AG04449 (cell line): ENCODE measurements around the gene COX19.

Experiments used
- CTCF ChIA-PET: fragments of 350-600 bp; formaldehyde crosslinking; extraction: SDS; loops from one replicate; lab custom pipeline; 2021; ENCODE audit warnings: antibody characterized with exemption; lab: Yijun Ruan, JAX
- POLR2A ChIA-PET: fragments of 400-600, 350-600 bp; formaldehyde crosslinking; extraction: SDS; loops from one replicate; lab custom pipeline; 2020; ENCODE audit warnings: antibody characterized with exemption, inconsistent platforms; lab: Yijun Ruan, JAX
- DNase-seq: peaks from one replicate; pipeline ENCODE4 v3.0.0-alpha.2; 2010; ENCODE audit warnings: low read depth, low spot score
- H3K4me3 ChIP-seq: 2 replicates; pipeline ENCODE4 v1.5.1; 2011; ENCODE audit warnings: low read depth, mild to moderate bottlenecking, control low read depth, low read length
- CTCF ChIP-seq: IDR thresholded peaks from one replicate; pipeline ENCODE4 v1.5.1; 2011; ENCODE audit warnings: mild to moderate bottlenecking, moderate library complexity, low read length, control low read depth, inconsistent platforms; ENCODE audit not compliant: insufficient read depth; ENCODE audit errors: missing control alignments

COX19 gene

GRCh38 chr7:957418-958220 lies 17.7 kb downstream of the COX19 start:
- H3K4me3 ChIP-seq: no peak overlapping the region
- POLR2A ChIA-PET: no interaction called here
- DNase-seq: no peak
- CTCF ChIA-PET: interaction anchor here (1.0 to 1.1 kb wide), 2 partner anchors 49 to 109 kb away, joined by 3 to 4 read pairs; no protein-coding TSS in a partner anchor
- no peak for TF ChIP-seq CTCF

GRCh38 chr7:956031-956430 lies 19.3 kb downstream of the COX19 start:
- CTCF ChIA-PET: interaction anchor here (1.0 kb wide), 1 partner anchor 169 kb away, joined by 3 read pairs; no protein-coding TSS in a partner anchor
- H3K4me3 ChIP-seq: no peak overlapping the region
- no peak for TF ChIP-seq CTCF
- no peak for DNase-seq
- POLR2A ChIA-PET: no interaction called here

GRCh38 chr7:954330-955238 lies 20.8 kb downstream of the COX19 start, which contains the start of gene ADAP1:
ADAP1 (minus strand) TSS chr7:954680; CDS start chr7:954477, 203 bp downstream.
- peak within 1 kb of the TSS; percentile 41 for H3K4me3 ChIP-seq
- CTCF ChIA-PET: interaction anchor here (0.6 to 1.0 kb wide), 2 partner anchors 83 to 168 kb away, joined by 3 read pairs; no protein-coding TSS in a partner anchor
- peak; percentile 6 for TF ChIP-seq CTCF
- no peak for DNase-seq
- POLR2A ChIA-PET: interaction anchor here (0.6 kb wide), 1 partner anchor 39 kb away, joined by 3 read pairs; no protein-coding TSS in a partner anchor

GRCh38 chr7:953547-954327 lies 21.6 kb downstream of the COX19 start:
- peak overlapping the region; percentile 41 for H3K4me3 ChIP-seq
- no peak for DNase-seq
- no peak for TF ChIP-seq CTCF
- CTCF ChIA-PET: interaction anchor here (0.6 kb wide), 1 partner anchor 82 kb away, joined by 3 read pairs; no protein-coding TSS in a partner anchor
- POLR2A ChIA-PET: interaction anchor here (0.6 kb wide), 1 partner anchor 40 kb away, joined by 3 read pairs; no protein-coding TSS in a partner anchor

- CTCF ChIA-PET: interaction anchor here (0.6 kb wide), 1 partner anchor 379 kb away, joined by 3 read pairs; no protein-coding TSS in a partner anchor
- POLR2A ChIA-PET: no interaction called here
- no peak overlapping the region for H3K4me3 ChIP-seq
- DNase-seq: no peak
- no peak for TF ChIP-seq CTCF
Measured at GRCh38 chr7:952548-953441, 22.6 kb downstream of the COX19 start.
